ENCODE data around the gene TUSC2. TPM values are rescaled to one million over a fixed set of nuclear protein-coding genes. Genes with fewer than 3 reads are reported as not detected.

TUSC2 gene
- total and polyA plus RNA-seq, 2 donors: 4.5 to 48.5 TPM

DNA sequence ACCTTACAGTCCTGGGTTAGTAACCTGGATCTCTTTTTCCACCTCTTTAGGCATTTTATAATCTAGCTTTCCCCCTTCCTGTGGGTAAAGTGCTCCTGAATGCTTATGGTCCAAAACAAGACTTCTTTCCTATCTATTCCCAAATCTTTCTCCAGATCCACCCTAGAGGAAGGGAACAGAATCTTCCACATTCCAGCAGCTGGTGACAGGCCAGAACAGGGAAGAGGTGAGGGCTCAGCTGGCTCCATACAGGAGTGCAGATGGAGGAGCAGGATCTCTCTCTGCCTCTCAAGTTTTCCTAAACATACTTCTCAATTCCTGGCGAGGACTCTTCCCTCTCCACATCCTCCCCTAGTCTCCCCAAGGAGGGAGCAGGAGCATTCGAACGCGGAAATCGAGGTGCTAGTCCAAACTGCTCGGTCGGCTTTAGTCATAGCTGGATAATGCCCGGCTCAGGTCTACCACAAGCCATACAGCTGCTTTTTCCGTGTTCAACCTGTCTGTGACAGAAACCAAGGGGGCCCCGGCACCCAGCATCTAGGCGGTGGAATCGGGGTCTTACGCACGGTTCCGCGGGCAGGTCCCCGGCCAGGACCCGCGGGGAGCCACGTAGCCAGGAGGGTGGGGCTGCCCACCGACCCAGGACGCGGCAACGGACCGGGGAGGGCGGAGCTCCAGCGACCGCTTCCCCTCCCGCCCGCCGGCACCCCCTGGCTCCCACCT lies 8.6 kb upstream of the TUSC2 start:
- DNase-seq (ENCODE audit: extremely low spot score): no peak
- peak overlapping the region; percentile 62 for H3K4me3 ChIP-seq (ENCODE audit: low read depth, low read length)
- WGBS: under 1% methylated on average over 31 of the region's 31 CpGs
- H3K27ac ChIP-seq (ENCODE audit: low read depth): peak overlapping the region; percentile 97
- no peaks in the 10 kb centered on the region for H3K36me3 ChIP-seq (ENCODE audit: insufficient read depth)
- H3K4me1 ChIP-seq (ENCODE audit: insufficient read depth): no peaks in the 10 kb centered on the region

DNA sequence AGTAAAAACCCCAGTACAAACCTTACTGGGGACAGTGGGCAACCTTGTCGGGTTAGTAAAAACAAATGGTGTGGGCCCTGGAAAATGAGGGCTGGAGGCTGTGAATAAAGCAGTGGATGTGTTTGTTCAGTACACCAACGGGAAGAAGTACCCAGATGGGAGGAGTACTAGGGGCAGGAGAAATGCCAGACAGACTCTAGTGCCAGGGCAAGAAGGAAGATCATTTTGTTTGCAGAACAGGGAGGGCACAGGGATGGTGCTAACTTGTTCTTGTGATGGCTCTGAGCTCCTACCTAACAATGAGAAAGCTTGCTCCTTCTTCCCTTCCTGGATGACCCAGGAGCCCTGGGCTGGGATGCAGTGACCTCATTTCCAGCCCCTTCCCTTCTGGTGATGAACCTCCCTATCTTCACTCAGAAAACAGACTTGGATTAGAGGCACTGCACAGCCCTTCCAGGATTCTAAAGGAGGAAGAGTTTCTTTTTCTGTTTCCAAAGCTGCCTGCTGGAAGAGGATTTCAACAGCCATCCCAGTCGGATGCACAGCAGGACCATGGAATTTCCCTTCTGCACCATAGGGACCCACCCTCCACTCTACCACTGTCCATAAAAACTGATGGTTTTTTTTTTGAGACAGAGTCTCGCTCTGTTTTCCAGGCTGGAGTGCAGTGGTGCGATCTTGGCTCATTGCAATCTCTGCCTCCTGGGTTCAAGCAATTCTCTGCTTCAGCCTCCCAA lies 6.5 kb upstream of the TUSC2 start:
- DNase-seq (ENCODE audit: extremely low spot score): no peak
- WGBS: 64% methylated on average over 5 of the region's 5 CpGs
- Histone ChIP-seq H3K36me3 (ENCODE audit: insufficient read depth) (peaks cover 3% of the 10 kb centered on the region), H3K4me3 (ENCODE audit: low read depth, low read length) (no peak overlapping the region), H3K4me1 (ENCODE audit: insufficient read depth) (no peaks in the 10 kb centered on the region), H3K27ac (ENCODE audit: low read depth) (peak overlapping the region; percentile 42)

- no peak overlapping the region for H3K4me3 ChIP-seq (ENCODE audit: low read depth, low read length)
- H3K36me3 ChIP-seq (ENCODE audit: insufficient read depth): peaks cover 3% of the 10 kb centered on the region
- no peak overlapping the region for H3K27ac ChIP-seq (ENCODE audit: low read depth)
- WGBS: 58% methylated on average over 12 of the region's 12 CpGs
- DNase-seq (ENCODE audit: extremely low spot score): no peak
- no peaks in the 10 kb centered on the region for H3K4me1 ChIP-seq (ENCODE audit: insufficient read depth)
Measured at GRCh38 chr3:50333744-50334328, 5.8 kb upstream of the TUSC2 start.

GRCh38 chr3:50331364-50331907 lies 3.4 kb upstream of the TUSC2 start:
- 93% methylated on average over 19 of the region's 19 CpGs for WGBS
- Histone ChIP-seq H3K36me3 (ENCODE audit: insufficient read depth) (peaks cover 3% of the 10 kb centered on the region), H3K27ac (ENCODE audit: low read depth) (no peak overlapping the region), H3K4me1 (ENCODE audit: insufficient read depth) (peaks cover 3% of the 10 kb centered on the region), H3K4me3 (ENCODE audit: low read depth, low read length) (no peak overlapping the region)
- DNase-seq (ENCODE audit: extremely low spot score): no peak

GRCh38 chr3:50330330-50330729 lies 2.3 kb upstream of the TUSC2 start:
- 90% methylated on average over 10 of the region's 10 CpGs for WGBS
- no peak for DNase-seq (ENCODE audit: extremely low spot score)
- H3K4me1 ChIP-seq (ENCODE audit: insufficient read depth): peaks cover 3% of the 10 kb centered on the region
- no peak overlapping the region for H3K27ac ChIP-seq (ENCODE audit: low read depth)
- H3K4me3 ChIP-seq (ENCODE audit: low read depth, low read length): no peak overlapping the region
- H3K36me3 ChIP-seq (ENCODE audit: insufficient read depth): peaks cover 3% of the 10 kb centered on the region

- DNase-seq (ENCODE audit: extremely low spot score): no peak
- WGBS: 71% methylated on average over 4 of the region's 4 CpGs
- peaks cover 3% of the 10 kb centered on the region for H3K4me1 ChIP-seq (ENCODE audit: insufficient read depth)
- peaks cover 3% of the 10 kb centered on the region for H3K36me3 ChIP-seq (ENCODE audit: insufficient read depth)
- no peak overlapping the region for H3K27ac ChIP-seq (ENCODE audit: low read depth)
- peak overlapping the region; percentile 91 for H3K4me3 ChIP-seq (ENCODE audit: low read depth, low read length)
Measured at GRCh38 chr3:50327129-50327528, 894 bp downstream of the TUSC2 start.

GRCh38 chr3:50326182-50326541 lies 1.9 kb downstream of the TUSC2 start:
- Histone ChIP-seq H3K27ac (ENCODE audit: low read depth) (no peak overlapping the region), H3K4me3 (ENCODE audit: low read depth, low read length) (no peak overlapping the region), H3K36me3 (ENCODE audit: insufficient read depth) (peaks cover 3% of the 10 kb centered on the region), H3K4me1 (ENCODE audit: insufficient read depth) (peaks cover 3% of the 10 kb centered on the region)
- WGBS: 91% methylated on average over 8 of the region's 8 CpGs
- no peak for DNase-seq (ENCODE audit: extremely low spot score)

- DNase-seq (ENCODE audit: extremely low spot score): no peak
- Histone ChIP-seq H3K36me3 (ENCODE audit: insufficient read depth) (peaks cover 2% of the 10 kb centered on the region), H3K27ac (ENCODE audit: low read depth) (no peak overlapping the region), H3K4me3 (ENCODE audit: low read depth, low read length) (no peak overlapping the region), H3K4me1 (ENCODE audit: insufficient read depth) (peaks cover 3% of the 10 kb centered on the region)
- 88% methylated on average over 11 of the region's 11 CpGs for WGBS
Measured at GRCh38 chr3:50325497-50326181, 2.4 kb downstream of the TUSC2 start.

GRCh38 chr3:50325113-50325480 lies 2.9 kb downstream of the TUSC2 start:
- H3K36me3 ChIP-seq (ENCODE audit: insufficient read depth): no peaks in the 10 kb centered on the region
- no peak overlapping the region for H3K27ac ChIP-seq (ENCODE audit: low read depth)
- WGBS: 92% methylated on average over 2 of the region's 2 CpGs
- DNase-seq (ENCODE audit: extremely low spot score): no peak
- no peak overlapping the region for H3K4me3 ChIP-seq (ENCODE audit: low read depth, low read length)
- H3K4me1 ChIP-seq (ENCODE audit: insufficient read depth): peaks cover 3% of the 10 kb centered on the region

DNA sequence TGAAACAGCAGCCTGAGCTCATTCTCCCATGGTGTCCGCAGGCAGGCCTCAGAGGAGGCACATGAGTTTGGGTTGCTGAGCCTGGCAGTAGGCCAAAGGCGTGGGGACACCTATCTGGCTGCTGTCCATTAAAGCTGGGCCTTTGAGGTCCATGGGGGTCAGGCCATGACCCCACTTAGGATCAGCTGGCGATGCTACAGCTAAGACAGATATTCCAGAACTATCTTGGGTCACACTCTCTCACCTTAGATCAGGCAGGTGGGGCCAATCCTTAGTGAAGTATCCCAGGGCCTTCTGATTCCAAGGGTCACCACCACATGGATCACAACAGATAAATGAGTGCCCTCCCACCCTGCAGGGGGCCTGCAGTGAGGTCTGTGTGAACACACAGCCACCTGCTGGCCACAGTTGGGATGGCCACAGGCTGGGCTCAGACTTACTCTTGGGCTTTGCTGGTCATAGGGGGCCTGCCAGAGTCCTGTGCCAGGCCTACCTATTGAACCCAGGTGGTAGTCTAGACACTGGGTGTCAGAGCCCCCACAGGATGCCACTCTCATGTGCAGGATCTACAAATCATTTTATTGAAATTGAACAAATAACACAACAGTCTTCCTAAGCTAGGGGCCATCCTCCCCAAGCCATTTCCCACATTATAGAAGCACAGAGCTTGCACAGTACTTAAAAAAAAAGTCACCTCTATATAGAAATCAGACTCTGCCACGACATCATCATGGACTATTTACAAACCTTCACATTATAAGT lies 3.5 kb downstream of the TUSC2 start:
- DNase-seq (ENCODE audit: extremely low spot score): no peak

GRCh38 chr3:50323614-50324199 lies 4.3 kb downstream of the TUSC2 start:
- H3K27ac ChIP-seq (ENCODE audit: low read depth): no peak overlapping the region
- DNase-seq (ENCODE audit: extremely low spot score): no peak
- H3K4me3 ChIP-seq (ENCODE audit: low read depth, low read length): no peak overlapping the region
- no peaks in the 10 kb centered on the region for H3K36me3 ChIP-seq (ENCODE audit: insufficient read depth)
- WGBS: 72% methylated on average over 5 of the region's 5 CpGs
- peaks cover 3% of the 10 kb centered on the region for H3K4me1 ChIP-seq (ENCODE audit: insufficient read depth)

More for the DNA sequence above, 3.5 kb downstream of the TUSC2 start:
- 48% methylated on average over 4 of the region's 4 CpGs for WGBS
- H3K4me1 ChIP-seq (ENCODE audit: insufficient read depth): peaks cover 3% of the 10 kb centered on the region
- H3K4me3 ChIP-seq (ENCODE audit: low read depth, low read length): no peak overlapping the region
- no peak overlapping the region for H3K27ac ChIP-seq (ENCODE audit: low read depth)
- H3K36me3 ChIP-seq (ENCODE audit: insufficient read depth): no peaks in the 10 kb centered on the region

DNA sequence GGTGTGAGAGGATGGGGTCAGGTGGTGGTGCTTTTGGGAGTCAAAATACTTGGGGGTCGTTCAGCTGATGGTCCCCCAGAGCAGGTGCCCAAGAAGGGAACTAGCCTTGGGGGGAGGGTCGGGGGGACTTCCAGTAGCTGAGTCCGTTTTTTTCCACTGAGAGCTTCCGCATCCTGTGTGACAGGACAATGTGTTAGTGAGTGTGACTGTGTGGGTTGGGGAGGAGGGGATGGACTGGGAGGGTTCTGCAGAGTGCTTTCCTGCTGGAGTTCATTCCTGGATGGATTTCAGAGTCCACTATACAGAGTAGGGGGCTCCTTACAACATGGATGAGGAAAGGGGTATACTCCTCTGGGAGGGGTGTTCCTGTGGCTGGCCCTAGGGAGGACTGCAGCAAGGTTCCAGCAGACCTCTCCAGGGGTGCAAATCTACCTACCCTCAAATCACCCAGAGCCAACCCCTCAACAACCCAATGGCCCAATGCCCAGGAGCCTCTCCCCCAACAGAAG lies 4.9 kb downstream of the TUSC2 start:
- Histone ChIP-seq H3K4me3 (ENCODE audit: low read depth, low read length) (no peak overlapping the region), H3K4me1 (ENCODE audit: insufficient read depth) (peaks cover 3% of the 10 kb centered on the region), H3K27ac (ENCODE audit: low read depth) (no peak overlapping the region), H3K36me3 (ENCODE audit: insufficient read depth) (no peaks in the 10 kb centered on the region)
- 43% methylated on average over 4 of the region's 4 CpGs for WGBS
- no peak for DNase-seq (ENCODE audit: extremely low spot score)

Data from urinary bladder (tissue), 4 donors.